T-cell (primary cell): ENCODE measurements around the gene ANAPC1. TPM values are rescaled to one million over a fixed set of nuclear protein-coding genes. Genes with fewer than 3 reads are reported as not detected.
"Not testable (repeated sequence)": the region's sequence is repeated elsewhere in the genome, so short reads cannot be mapped to it uniquely, and the experiment has no call there.

Experiments used
- ATAC-seq, 4 experiments: fragments of 200-7000 bp in 3 of 4; fragments of 150-1000 bp in 1 of 4; cut with Tn5 transposase; replicated peaks in 1 of 4; 1 replicate in 3 of 4; 2 replicates in 1 of 4; pipeline ENCODE4 v1.10.0; 2021; ENCODE audit warnings: moderate library complexity in 3 of 4, mild to moderate bottlenecking in 2 of 4, moderate number of reproducible peaks in 1 of 4
- CTCF ChIA-PET, 2 donors: fragments of 300-600 bp; sonication (Branson Sonifier 250); formaldehyde crosslinking; loops; one replicate each; lab custom pipeline; 2022; ENCODE audit warnings: antibody characterized with exemption in 2 of 2; lab: Charles Lee
- POLR2A ChIA-PET, 2 donors: fragments of 300-600 bp; sonication (Branson Sonifier 250); formaldehyde crosslinking; loops; one replicate each; lab custom pipeline; 2022; ENCODE audit warnings: antibody characterized with exemption in 2 of 2; lab: Charles Lee
- DNase-seq, 35 experiments: peaks; one replicate each; pipeline versions ENCODE4 v3.0.0 to v3.0.0-alpha.2; 2013 to 2023
- H3K27ac ChIP-seq: one replicate; pipeline ENCODE4 v1.5.1; 2013; ENCODE audit warnings: low read length
- H3K27me3 ChIP-seq, 2 experiments: replicated peaks in 1 of 2; 1 replicate in 1 of 2; 2 replicates in 1 of 2; pipeline versions ENCODE4 v1.6.1 to v1.7.0; 2013; ENCODE audit warnings: low read length in 1 of 2, mixed read lengths in 1 of 2; ENCODE audit not compliant: control insufficient read depth in 2 of 2, insufficient read depth in 2 of 2; ENCODE audit errors: extremely low read depth in 1 of 2
- H3K36me3 ChIP-seq, 2 donors: 1 replicate in 1 of 2; 2 replicates in 1 of 2; pipeline versions ENCODE4 v1.6.1 to v1.7.0; 2013; ENCODE audit warnings: low read length in 1 of 2; ENCODE audit not compliant: control insufficient read depth in 2 of 2, insufficient read depth in 1 of 2; ENCODE audit errors: extremely low read depth in 1 of 2
- H3K4me1 ChIP-seq, 2 experiments: 1 replicate in 1 of 2; 2 replicates in 1 of 2; pipeline versions ENCODE4 v1.6.1 to v1.7.0; 2013; ENCODE audit warnings: low read length in 2 of 2, mixed read lengths in 1 of 2; ENCODE audit not compliant: insufficient read depth in 2 of 2, control insufficient read depth in 1 of 2; ENCODE audit errors: extremely low read depth in 1 of 2
- H3K4me3 ChIP-seq, 2 donors: 1 replicate in 1 of 2; 2 replicates in 1 of 2; pipeline versions ENCODE4 v1.5.1 to v1.7.0; 2013; ENCODE audit warnings: mild to moderate bottlenecking in 2 of 2, low read length in 1 of 2, moderate library complexity in 1 of 2; ENCODE audit not compliant: control insufficient read depth in 1 of 2; ENCODE audit errors: extremely low read depth in 1 of 2
- H3K9me3 ChIP-seq: 2 replicates; pipeline ENCODE4 v1.7.0; 2013
- H3K27ac Mint-ChIP-seq, 2 donors: one replicate each; pipeline ENCODE4 v1.8.0; 2020 to 2021; ENCODE audit warnings: mild to moderate bottlenecking in 2 of 2, mixed read lengths in 2 of 2
- H3K27me3 Mint-ChIP-seq, 2 donors: one replicate each; pipeline ENCODE4 v1.8.0; 2021 to 2022; ENCODE audit warnings: mixed read lengths in 2 of 2
- H3K36me3 Mint-ChIP-seq: one replicate; pipeline ENCODE4 v1.8.0; 2021; ENCODE audit warnings: mixed read lengths
- H3K4me1 Mint-ChIP-seq, 3 donors: one replicate each; pipeline ENCODE4 v1.8.0; 2020 to 2022; ENCODE audit warnings: mixed read lengths in 3 of 3, mild to moderate bottlenecking in 1 of 3
- H3K4me3 Mint-ChIP-seq, 3 donors: one replicate each; pipeline ENCODE4 v1.8.0; 2020 to 2022; ENCODE audit warnings: mild to moderate bottlenecking in 3 of 3, mixed read lengths in 3 of 3, moderate library complexity in 3 of 3
- H3K9me3 Mint-ChIP-seq, 3 donors: one replicate each; pipeline ENCODE4 v1.8.0; 2020 to 2022; ENCODE audit warnings: mixed read lengths in 3 of 3
- WGBS: methylation state at CpG from one replicate; pipeline ENCODE4 v1.1.5; 2013; ENCODE audit warnings: missing lambda C conversion rate; ENCODE audit not compliant: insufficient coverage; 5-methylcytosine and 5-hydroxymethylcytosine counted together
- total RNA-seq, 35 experiments: library from RNA in 6 of 35; stranded (reverse) in 6 of 35; fragments of 120-200 nt in 1 of 35; gene quantifications; one replicate each; pipeline versions ENCODE4 v1.2.1 to v1.2.4 and lab custom pipeline; 2013 to 2026

ANAPC1 gene
- total RNA-seq, 5 donors from 2014 or later (not counting 1 experiment from before 2014, with no cell fraction given), result 51.3 to 69.9 (median 63.8) TPM

- Histone ChIP-seq H3K27me3 (peaks cover 0 to 6% of the 10 kb centered on the region in 2 experiments), H3K36me3 (no peaks in the 10 kb centered on the region), H3K4me1 (peaks cover 0 to 2% of the 10 kb centered on the region in 2 experiments), H3K9me3 (no peaks in the 10 kb centered on the region), H3K4me3 (no peak overlapping the region), H3K27ac (no peak overlapping the region)
- Mint-ChIP-seq H3K27ac (peak overlapping the region; percentile 52 to 80), H3K36me3 (no peaks in the 10 kb centered on the region), H3K4me3 (peak overlapping the region in 1 of 3 donors; percentile 14), H3K27me3 (no peaks in the 10 kb centered on the region), H3K9me3 (no peaks in the 10 kb centered on the region), H3K4me1 (peaks cover 10 to 14% (median 11%) of the 10 kb centered on the region in 3 donors)
- ATAC-seq, result no peak
- DNase-seq, result no peak
- CTCF ChIA-PET, result no interaction called here
- POLR2A ChIA-PET, result interaction anchor here in 1 of 2 donors (0.5 kb wide), 1 partner anchor 209 kb away, joined by 3 read pairs; no protein-coding TSS in a partner anchor
- 33% methylated on average over 4 of the region's 4 CpGs for WGBS
These were observed 22.2 kb upstream of the ANAPC1 start for GRCh38 chr2:111905990-111906735.

- H3K9me3 Mint-ChIP-seq, H3K27me3 ChIP-seq, H3K36me3 ChIP-seq, H3K36me3 Mint-ChIP-seq, POLR2A ChIA-PET, H3K4me3 Mint-ChIP-seq, H3K27me3 Mint-ChIP-seq, ATAC-seq, H3K4me3 ChIP-seq, CTCF ChIA-PET, H3K9me3 ChIP-seq, H3K27ac ChIP-seq, DNase-seq, H3K4me1 ChIP-seq: not testable (repeated sequence)
- 100% methylated on average over 1 of the region's 9 CpGs for WGBS
- Mint-ChIP-seq H3K27ac (peak overlapping the region in 1 of 2 donors; percentile 80), H3K4me1 (peaks cover 11 to 18% (median 13%) of the 10 kb centered on the region in 3 donors)
These were observed 21.5 kb upstream of the ANAPC1 start for GRCh38 chr2:111905475-111905869.

GRCh38 chr2:111904726-111905474 is 20.9 kb upstream of the ANAPC1 start:
- Mint-ChIP-seq H3K36me3 (no peaks in the 10 kb centered on the region), H3K27me3 (no peaks in the 10 kb centered on the region), H3K4me1 (peaks cover 11 to 18% (median 15%) of the 10 kb centered on the region in 3 donors), H3K4me3 (no peak overlapping the region), H3K9me3 (no peaks in the 10 kb centered on the region), H3K27ac (no peak overlapping the region)
- H3K4me3 ChIP-seq, result no peak overlapping the region
- no peak overlapping the region for H3K27ac ChIP-seq
- no peak for ATAC-seq
- ChIA-PET POLR2A (no interaction called here), CTCF (no interaction called here)
- DNase-seq, result no peak
- H3K9me3 ChIP-seq, result no peaks in the 10 kb centered on the region
- no peaks in the 10 kb centered on the region for H3K36me3 ChIP-seq
- WGBS, result 88% methylated on average over 8 of the region's 10 CpGs
- H3K27me3 ChIP-seq, result peaks cover 0 to 9% of the 10 kb centered on the region in 2 experiments
- peaks cover 0 to 2% of the 10 kb centered on the region in 2 experiments for H3K4me1 ChIP-seq

GRCh38 chr2:111903930-111904439 is 20.0 kb upstream of the ANAPC1 start:
- Mint-ChIP-seq H3K4me1 (peaks cover 11 to 22% (median 18%) of the 10 kb centered on the region in 3 donors), H3K36me3 (no peaks in the 10 kb centered on the region), H3K4me3 (no peak overlapping the region), H3K27ac (no peak overlapping the region), H3K27me3 (no peaks in the 10 kb centered on the region), H3K9me3 (no peaks in the 10 kb centered on the region)
- ATAC-seq (no peak), DNase-seq (no peak)
- peaks cover 2 to 8% of the 10 kb centered on the region in 2 experiments for H3K4me1 ChIP-seq
- CTCF ChIA-PET, result interaction anchor here in 1 of 2 donors (0.7 kb wide), 1 partner anchor 17 kb away, joined by 3 read pairs; no protein-coding TSS in a partner anchor
- H3K4me3 ChIP-seq, result no peak overlapping the region
- H3K9me3 ChIP-seq, result no peaks in the 10 kb centered on the region
- no peak overlapping the region for H3K27ac ChIP-seq
- H3K27me3 ChIP-seq, result peaks cover 0 to 16% of the 10 kb centered on the region in 2 experiments
- POLR2A ChIA-PET, result no interaction called here
- no peaks in the 10 kb centered on the region for H3K36me3 ChIP-seq
- WGBS, result 100% methylated on average over 2 of the region's 5 CpGs

GRCh38 chr2:111903516-111903915 is 19.5 kb upstream of the ANAPC1 start:
- POLR2A ChIA-PET, result no interaction called here
- no peaks in the 10 kb centered on the region for H3K36me3 Mint-ChIP-seq
- ATAC-seq (no peak), DNase-seq (no peak)
- H3K27ac Mint-ChIP-seq, result peak overlapping the region in 1 of 2 donors; percentile 17
- H3K27ac ChIP-seq, result no peak overlapping the region
- H3K36me3 ChIP-seq, result no peaks in the 10 kb centered on the region
- H3K4me1 Mint-ChIP-seq, result peaks cover 11 to 22% (median 18%) of the 10 kb centered on the region in 3 donors
- H3K4me1 ChIP-seq, result peaks cover 2 to 12% of the 10 kb centered on the region in 2 experiments
- H3K4me3 Mint-ChIP-seq, result no peak overlapping the region
- H3K27me3 ChIP-seq, result peaks cover 0 to 21% of the 10 kb centered on the region in 2 experiments
- H3K4me3 ChIP-seq, result no peak overlapping the region
- WGBS, result 0% methylated on average over 1 of the region's 3 CpGs
- H3K9me3 ChIP-seq, result no peaks in the 10 kb centered on the region
- CTCF ChIA-PET, result interaction anchor here in 1 of 2 donors (0.6 to 0.7 kb wide), 2 partner anchors 14 to 17 kb away, joined by 3 to 5 read pairs; no protein-coding TSS in a partner anchor
- no peaks in the 10 kb centered on the region for H3K27me3 Mint-ChIP-seq
- H3K9me3 Mint-ChIP-seq, result no peaks in the 10 kb centered on the region

GRCh38 chr2:111900859-111901258 is 16.9 kb upstream of the ANAPC1 start:
- no peaks in the 10 kb centered on the region for H3K9me3 ChIP-seq
- DNase-seq (peak in 1 of 35 experiments; percentile 15), ATAC-seq (no peak)
- POLR2A ChIA-PET, result no interaction called here
- CTCF ChIA-PET, result interaction anchor here in 1 of 2 donors (0.6 to 1.4 kb wide), 2 partner anchors 8 to 13 kb away, joined by 3 read pairs; no protein-coding TSS in a partner anchor
- Mint-ChIP-seq H3K27me3 (peaks cover 0 to 7% of the 10 kb centered on the region in 2 donors), H3K27ac (no peak overlapping the region), H3K4me1 (peaks cover 10 to 15% (median 15%) of the 10 kb centered on the region in 3 donors), H3K9me3 (no peaks in the 10 kb centered on the region), H3K36me3 (no peaks in the 10 kb centered on the region), H3K4me3 (peak overlapping the region in 1 of 3 donors; percentile 4)
- peaks cover 0 to 20% of the 10 kb centered on the region in 2 experiments for H3K4me1 ChIP-seq
- H3K4me3 ChIP-seq, result no peak overlapping the region
- no peaks in the 10 kb centered on the region for H3K36me3 ChIP-seq
- 0% methylated on average over 1 of the region's 3 CpGs for WGBS
- peaks cover 0 to 42% of the 10 kb centered on the region in 2 experiments for H3K27me3 ChIP-seq
- no peak overlapping the region for H3K27ac ChIP-seq
